Liver (tissue), 9 donors: ENCODE data around the gene PPP2R3B. TPM values are rescaled to one million over a fixed set of nuclear protein-coding genes. Genes with fewer than 3 reads are reported as not detected.

Experiments used
- DNase-seq: peaks from one replicate; pipeline ENCODE4 v3.0.0-alpha.2; 2017; ENCODE audit warnings: low spot score
- H3K27ac ChIP-seq, 2 donors: one replicate each; pipeline ENCODE4 v1.7.0; 2013; ENCODE audit warnings: inconsistent platforms in 2 of 2, low read length in 2 of 2, control low read depth in 1 of 2, low read depth in 1 of 2, mild to moderate bottlenecking in 1 of 2
- H3K27me3 ChIP-seq, 4 donors: one replicate each; pipeline versions ENCODE4 v1.6.1 to v1.7.0; 2013; ENCODE audit warnings: low read length in 3 of 4, inconsistent platforms in 1 of 4, mild to moderate bottlenecking in 1 of 4, moderate library complexity in 1 of 4; ENCODE audit not compliant: control insufficient read depth in 4 of 4, insufficient read depth in 4 of 4
- H3K36me3 ChIP-seq, 4 donors: one replicate each; pipeline versions ENCODE4 v1.6.1 to v1.7.0; 2013; ENCODE audit warnings: low read length in 3 of 4, mild to moderate bottlenecking in 3 of 4, low read depth in 1 of 4, moderate library complexity in 1 of 4; ENCODE audit not compliant: control insufficient read depth in 4 of 4, insufficient read depth in 3 of 4
- H3K4me1 ChIP-seq, 4 donors: one replicate each; pipeline versions ENCODE4 v1.6.1 to v1.7.0; 2013; ENCODE audit warnings: low read length in 3 of 4, mild to moderate bottlenecking in 3 of 4, moderate library complexity in 1 of 4; ENCODE audit not compliant: control insufficient read depth in 4 of 4, insufficient read depth in 4 of 4
- H3K4me3 ChIP-seq, 3 donors: one replicate each; pipeline versions ENCODE4 v1.6.1 to v1.7.0; 2013; ENCODE audit warnings: low read length in 3 of 3, control low read depth in 1 of 3, low read depth in 1 of 3, mild to moderate bottlenecking in 1 of 3
- H3K9ac ChIP-seq, 2 donors: one replicate each; pipeline ENCODE4 v1.7.0; 2013; ENCODE audit warnings: low read length in 2 of 2, mild to moderate bottlenecking in 2 of 2, moderate library complexity in 2 of 2, control low read depth in 1 of 2, low read depth in 1 of 2
- H3K9me3 ChIP-seq, 4 donors: one replicate each; pipeline versions ENCODE4 v1.6.1 to v1.7.0; 2013; ENCODE audit warnings: low read length in 3 of 4; ENCODE audit not compliant: control insufficient read depth in 4 of 4
- EGR1 ChIP-seq, 2 donors: IDR thresholded peaks; 2 replicates each; pipeline ENCODE4 v1.6.1; 2016 to 2018; ENCODE audit warnings: antibody characterized with exemption in 2 of 2, low read depth in 2 of 2
- FOXA1 ChIP-seq: IDR thresholded peaks from 2 replicates; pipeline ENCODE4 v1.6.1; 2016; ENCODE audit warnings: antibody characterized with exemption
- FOXA2 ChIP-seq: IDR thresholded peaks from 2 replicates; pipeline ENCODE4 v1.6.1; 2016; ENCODE audit warnings: antibody characterized with exemption
- GABPA ChIP-seq, 2 donors: IDR thresholded peaks in 1 of 2; conservative IDR thresholded peaks in 1 of 2; 2 replicates each; pipeline ENCODE4 v1.6.1; 2016; ENCODE audit warnings: antibody characterized with exemption in 2 of 2, mild to moderate bottlenecking in 1 of 2, moderate library complexity in 1 of 2
- HNF4A ChIP-seq, 2 donors: conservative IDR thresholded peaks; 2 replicates each; pipeline ENCODE4 v1.6.1; 2016; ENCODE audit warnings: antibody characterized with exemption in 2 of 2, mild to moderate bottlenecking in 2 of 2
- HNF4G ChIP-seq: IDR thresholded peaks from 2 replicates; pipeline ENCODE4 v1.6.1; 2016; ENCODE audit warnings: antibody characterized with exemption
- JUND ChIP-seq, 2 donors: IDR thresholded peaks; 2 replicates each; pipeline ENCODE4 v1.6.1; 2016; ENCODE audit warnings: antibody characterized with exemption in 2 of 2
- NR2F2 ChIP-seq: IDR thresholded peaks from 2 replicates; pipeline ENCODE4 v1.6.1; 2016; ENCODE audit warnings: antibody characterized with exemption
- RAD21 ChIP-seq, 2 donors: IDR thresholded peaks; 2 replicates each; pipeline ENCODE4 v1.6.1; 2016; ENCODE audit warnings: antibody characterized with exemption in 2 of 2, mild to moderate bottlenecking in 2 of 2
- RXRA ChIP-seq, 2 donors: IDR thresholded peaks; 2 replicates each; pipeline ENCODE4 v1.6.1; 2017 to 2018; ENCODE audit warnings: antibody characterized with exemption in 2 of 2, mild to moderate bottlenecking in 1 of 2
- SP1 ChIP-seq: IDR thresholded peaks from 2 replicates; pipeline ENCODE4 v1.6.1; 2018; ENCODE audit warnings: antibody characterized with exemption, mild to moderate bottlenecking
- TAF1 ChIP-seq: conservative IDR thresholded peaks from 2 replicates; pipeline ENCODE4 v1.6.1; 2016; ENCODE audit warnings: antibody characterized with exemption, mild to moderate bottlenecking
- YY1 ChIP-seq: IDR thresholded peaks from 2 replicates; pipeline ENCODE4 v1.6.1; 2016; ENCODE audit warnings: antibody characterized with exemption, mild to moderate bottlenecking
- WGBS: extraction: QIAGEN DNeasy Blood & Tissue Kit; methylation state at CpG from one replicate; pipeline ENCODE4 v1.1.7; 2013; 5-methylcytosine and 5-hydroxymethylcytosine counted together
- polyA plus RNA-seq, 2 donors: library from polyadenylated mRNA; stranded (reverse) in 1 of 2; unstranded in 1 of 2; fragments of 200-250 nt in 1 of 2; fragments of >200 nt in 1 of 2; fragmentation: Nextera tagmentation in 1 of 2; extraction: Ambion mirVana in 1 of 2; gene quantifications; one replicate each; pipeline versions ENCODE4 v1.2.1 to v1.2.3, GENCODE V29; 2013 to 2015
- total RNA-seq, 2 donors: library from RNA; depleted of rRNA; stranded (reverse); fragments of >200 nt; gene quantifications; one replicate each; pipeline ENCODE4 v1.2.3, GENCODE V29; 2014
- TF ChIP-seq, protein P1 (sequence below): IDR thresholded peaks from 2 replicates; pipeline ENCODE4 v1.6.1; 2016; ENCODE audit warnings: antibody characterized with exemption
- TF ChIP-seq, protein P2 (sequence below): IDR thresholded peaks from 2 replicates; pipeline ENCODE4 v1.6.1; 2016; ENCODE audit warnings: antibody characterized with exemption
- TF ChIP-seq, protein P3 (sequence below): IDR thresholded peaks from 2 replicates; pipeline ENCODE4 v1.6.1; 2016; ENCODE audit warnings: antibody characterized with exemption, mild to moderate bottlenecking
- TF ChIP-seq, protein P4 (sequence below): fragments of 150-350 bp; IDR thresholded peaks from 2 replicates; pipeline ENCODE4 v1.5.1; 2017; ENCODE audit warnings: improper control_type of control experiment, low read depth, low read length; ENCODE audit not compliant: missing input control
- TF ChIP-seq, protein P5 (sequence below): IDR thresholded peaks from 2 replicates; pipeline ENCODE4 v1.6.1; 2016; ENCODE audit warnings: antibody characterized with exemption
- donor health status: healthy.
- donor health status: healthy.
- donor health status: healthy.
- donor health status: healthy.
- donor health status: healthy.

Gene PPP2R3B
- total and polyA plus RNA-seq, 4 donors = 1.2 to 8.2 (median 4.3) TPM

DNA sequence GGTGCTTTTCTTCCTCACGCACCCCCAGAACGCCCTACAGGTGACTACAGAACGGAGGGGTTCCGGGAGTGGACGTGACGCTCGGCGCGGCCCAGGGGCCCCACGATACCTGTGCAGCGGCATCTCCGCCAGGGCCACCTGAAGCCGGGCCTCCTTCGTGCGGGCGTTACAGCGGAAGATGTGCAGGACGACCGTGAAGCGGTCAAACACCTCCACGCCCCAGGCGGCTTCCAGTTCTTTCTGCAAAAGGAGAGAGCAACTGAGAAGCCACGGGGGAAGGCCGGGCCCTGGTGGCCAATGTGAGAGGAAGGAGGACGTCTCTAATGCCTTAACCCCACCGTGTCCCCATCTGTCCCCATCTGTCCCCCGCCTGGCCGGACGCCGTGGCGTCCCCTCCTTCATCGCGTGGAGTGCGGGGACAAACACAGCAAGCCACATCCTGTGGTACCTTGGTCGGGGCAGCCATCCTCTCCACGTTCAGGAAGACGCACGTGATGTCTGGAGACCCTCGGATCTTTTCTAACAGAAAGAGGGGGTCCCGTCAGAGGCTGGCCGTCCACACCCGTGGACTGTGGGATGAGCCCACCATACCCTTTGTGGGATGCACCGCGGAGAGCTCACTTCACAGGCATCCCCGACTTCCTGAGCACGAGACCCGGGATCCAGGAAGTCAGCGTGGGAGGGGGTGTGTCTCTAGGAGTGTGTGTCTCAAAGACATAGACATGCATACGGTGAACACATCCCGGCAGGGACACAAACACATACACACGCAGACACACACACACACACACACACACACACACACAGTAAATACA lies 71.7 kb downstream of the PPP2R3B start (continued):
- TF ChIP-seq, protein P1, sequence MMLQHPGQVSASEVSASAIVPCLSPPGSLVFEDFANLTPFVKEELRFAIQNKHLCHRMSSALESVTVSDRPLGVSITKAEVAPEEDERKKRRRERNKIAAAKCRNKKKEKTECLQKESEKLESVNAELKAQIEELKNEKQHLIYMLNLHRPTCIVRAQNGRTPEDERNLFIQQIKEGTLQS = no peak
- TF ChIP-seq, protein P2, sequence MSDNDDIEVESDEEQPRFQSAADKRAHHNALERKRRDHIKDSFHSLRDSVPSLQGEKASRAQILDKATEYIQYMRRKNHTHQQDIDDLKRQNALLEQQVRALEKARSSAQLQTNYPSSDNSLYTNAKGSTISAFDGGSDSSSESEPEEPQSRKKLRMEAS = no peak
- no peak for TF ChIP-seq FOXA1
- no peak for TF ChIP-seq RXRA (IDR thresholded peaks at IDR 0.05)
- TF ChIP-seq HNF4A (conservative IDR thresholded peaks at IDR 0.05) = no peak
- no peak for TF ChIP-seq TAF1
- TF ChIP-seq RAD21 (IDR thresholded peaks at IDR 0.05) = no peak
- TF ChIP-seq GABPA (IDR thresholded peaks at IDR 0.05 in 1 of 2, conservative IDR thresholded peaks at IDR 0.05 in 1 of 2) = no peak
- no peak for TF ChIP-seq EGR1 (IDR thresholded peaks at IDR 0.05; ENCODE audit: low read depth in 2 of 2)

DNA sequence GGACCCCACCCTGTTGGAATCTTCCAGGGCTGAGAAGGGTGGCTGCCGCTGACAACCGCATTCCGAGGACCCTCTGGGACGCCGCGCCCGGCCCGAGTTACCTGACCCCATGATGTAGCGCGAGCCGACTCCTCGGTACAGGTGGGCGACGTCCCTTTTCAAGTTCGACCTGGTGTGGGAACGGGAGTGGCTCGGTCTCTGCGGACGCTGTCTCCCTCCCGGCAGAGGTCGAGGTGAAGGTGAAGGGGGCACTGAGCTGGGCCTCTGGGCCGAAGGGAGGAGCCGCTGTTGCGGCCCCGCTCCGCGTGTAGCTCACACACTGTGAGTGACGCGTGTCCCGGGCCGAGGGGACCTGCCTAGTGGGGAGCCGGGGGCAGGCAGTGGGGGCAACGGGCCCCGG lies 72.7 kb downstream of the PPP2R3B start:
- TF ChIP-seq, protein P3, sequence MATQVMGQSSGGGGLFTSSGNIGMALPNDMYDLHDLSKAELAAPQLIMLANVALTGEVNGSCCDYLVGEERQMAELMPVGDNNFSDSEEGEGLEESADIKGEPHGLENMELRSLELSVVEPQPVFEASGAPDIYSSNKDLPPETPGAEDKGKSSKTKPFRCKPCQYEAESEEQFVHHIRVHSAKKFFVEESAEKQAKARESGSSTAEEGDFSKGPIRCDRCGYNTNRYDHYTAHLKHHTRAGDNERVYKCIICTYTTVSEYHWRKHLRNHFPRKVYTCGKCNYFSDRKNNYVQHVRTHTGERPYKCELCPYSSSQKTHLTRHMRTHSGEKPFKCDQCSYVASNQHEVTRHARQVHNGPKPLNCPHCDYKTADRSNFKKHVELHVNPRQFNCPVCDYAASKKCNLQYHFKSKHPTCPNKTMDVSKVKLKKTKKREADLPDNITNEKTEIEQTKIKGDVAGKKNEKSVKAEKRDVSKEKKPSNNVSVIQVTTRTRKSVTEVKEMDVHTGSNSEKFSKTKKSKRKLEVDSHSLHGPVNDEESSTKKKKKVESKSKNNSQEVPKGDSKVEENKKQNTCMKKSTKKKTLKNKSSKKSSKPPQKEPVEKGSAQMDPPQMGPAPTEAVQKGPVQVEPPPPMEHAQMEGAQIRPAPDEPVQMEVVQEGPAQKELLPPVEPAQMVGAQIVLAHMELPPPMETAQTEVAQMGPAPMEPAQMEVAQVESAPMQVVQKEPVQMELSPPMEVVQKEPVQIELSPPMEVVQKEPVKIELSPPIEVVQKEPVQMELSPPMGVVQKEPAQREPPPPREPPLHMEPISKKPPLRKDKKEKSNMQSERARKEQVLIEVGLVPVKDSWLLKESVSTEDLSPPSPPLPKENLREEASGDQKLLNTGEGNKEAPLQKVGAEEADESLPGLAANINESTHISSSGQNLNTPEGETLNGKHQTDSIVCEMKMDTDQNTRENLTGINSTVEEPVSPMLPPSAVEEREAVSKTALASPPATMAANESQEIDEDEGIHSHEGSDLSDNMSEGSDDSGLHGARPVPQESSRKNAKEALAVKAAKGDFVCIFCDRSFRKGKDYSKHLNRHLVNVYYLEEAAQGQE = no peak
- no peak for TF ChIP-seq NR2F2
- no peak for TF ChIP-seq HNF4G
- no peak for TF ChIP-seq RXRA (IDR thresholded peaks at IDR 0.05)
- no peak for TF ChIP-seq FOXA1
- no peak for TF ChIP-seq GABPA (IDR thresholded peaks at IDR 0.05 in 1 of 2, conservative IDR thresholded peaks at IDR 0.05 in 1 of 2)
- TF ChIP-seq TAF1 = no peak
- TF ChIP-seq, protein P1 = no peak
- TF ChIP-seq, protein P4, sequence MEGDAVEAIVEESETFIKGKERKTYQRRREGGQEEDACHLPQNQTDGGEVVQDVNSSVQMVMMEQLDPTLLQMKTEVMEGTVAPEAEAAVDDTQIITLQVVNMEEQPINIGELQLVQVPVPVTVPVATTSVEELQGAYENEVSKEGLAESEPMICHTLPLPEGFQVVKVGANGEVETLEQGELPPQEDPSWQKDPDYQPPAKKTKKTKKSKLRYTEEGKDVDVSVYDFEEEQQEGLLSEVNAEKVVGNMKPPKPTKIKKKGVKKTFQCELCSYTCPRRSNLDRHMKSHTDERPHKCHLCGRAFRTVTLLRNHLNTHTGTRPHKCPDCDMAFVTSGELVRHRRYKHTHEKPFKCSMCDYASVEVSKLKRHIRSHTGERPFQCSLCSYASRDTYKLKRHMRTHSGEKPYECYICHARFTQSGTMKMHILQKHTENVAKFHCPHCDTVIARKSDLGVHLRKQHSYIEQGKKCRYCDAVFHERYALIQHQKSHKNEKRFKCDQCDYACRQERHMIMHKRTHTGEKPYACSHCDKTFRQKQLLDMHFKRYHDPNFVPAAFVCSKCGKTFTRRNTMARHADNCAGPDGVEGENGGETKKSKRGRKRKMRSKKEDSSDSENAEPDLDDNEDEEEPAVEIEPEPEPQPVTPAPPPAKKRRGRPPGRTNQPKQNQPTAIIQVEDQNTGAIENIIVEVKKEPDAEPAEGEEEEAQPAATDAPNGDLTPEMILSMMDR = no peak
- TF ChIP-seq, protein P2 = no peak
- no peak for TF ChIP-seq EGR1 (IDR thresholded peaks at IDR 0.05; ENCODE audit: low read depth in 2 of 2)
- TF ChIP-seq, protein P5, sequence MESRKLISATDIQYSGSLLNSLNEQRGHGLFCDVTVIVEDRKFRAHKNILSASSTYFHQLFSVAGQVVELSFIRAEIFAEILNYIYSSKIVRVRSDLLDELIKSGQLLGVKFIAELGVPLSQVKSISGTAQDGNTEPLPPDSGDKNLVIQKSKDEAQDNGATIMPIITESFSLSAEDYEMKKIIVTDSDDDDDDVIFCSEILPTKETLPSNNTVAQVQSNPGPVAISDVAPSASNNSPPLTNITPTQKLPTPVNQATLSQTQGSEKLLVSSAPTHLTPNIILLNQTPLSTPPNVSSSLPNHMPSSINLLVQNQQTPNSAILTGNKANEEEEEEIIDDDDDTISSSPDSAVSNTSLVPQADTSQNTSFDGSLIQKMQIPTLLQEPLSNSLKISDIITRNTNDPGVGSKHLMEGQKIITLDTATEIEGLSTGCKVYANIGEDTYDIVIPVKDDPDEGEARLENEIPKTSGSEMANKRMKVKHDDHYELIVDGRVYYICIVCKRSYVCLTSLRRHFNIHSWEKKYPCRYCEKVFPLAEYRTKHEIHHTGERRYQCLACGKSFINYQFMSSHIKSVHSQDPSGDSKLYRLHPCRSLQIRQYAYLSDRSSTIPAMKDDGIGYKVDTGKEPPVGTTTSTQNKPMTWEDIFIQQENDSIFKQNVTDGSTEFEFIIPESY = no peak
- TF ChIP-seq YY1 = no peak
- no peak for TF ChIP-seq SP1
- no peak for TF ChIP-seq JUND (IDR thresholded peaks at IDR 0.05)
- no peak for TF ChIP-seq FOXA2
- TF ChIP-seq RAD21 (IDR thresholded peaks at IDR 0.05) = no peak
- TF ChIP-seq HNF4A (conservative IDR thresholded peaks at IDR 0.05) = no peak
- 98% methylated on average over 34 of the region's 34 CpGs for WGBS
- no peak overlapping the region for H3K27ac ChIP-seq
- H3K4me1 ChIP-seq = peaks cover 0 to 2% (median 0%) of the 10 kb centered on the region in 4 donors
- H3K9me3 ChIP-seq = no peaks in the 10 kb centered on the region
- no peak overlapping the region for H3K9ac ChIP-seq
- H3K36me3 ChIP-seq = peaks cover 7 to 47% (median 36%) of the 10 kb centered on the region in 4 donors
- H3K4me3 ChIP-seq = no peak overlapping the region
- no peaks in the 10 kb centered on the region for H3K27me3 ChIP-seq
- DNase-seq = no peak
